ENCODE measurements around the gene GGPS1. TPM values are rescaled to one million over a fixed set of nuclear protein-coding genes. Genes with fewer than 3 reads are reported as not detected.

The GGPS1 gene
- total and polyA plus RNA-seq, 2 donors (not counting 1 experiment from before 2014, with no cell fraction given), result 13.4 to 46.8 TPM

DNA sequence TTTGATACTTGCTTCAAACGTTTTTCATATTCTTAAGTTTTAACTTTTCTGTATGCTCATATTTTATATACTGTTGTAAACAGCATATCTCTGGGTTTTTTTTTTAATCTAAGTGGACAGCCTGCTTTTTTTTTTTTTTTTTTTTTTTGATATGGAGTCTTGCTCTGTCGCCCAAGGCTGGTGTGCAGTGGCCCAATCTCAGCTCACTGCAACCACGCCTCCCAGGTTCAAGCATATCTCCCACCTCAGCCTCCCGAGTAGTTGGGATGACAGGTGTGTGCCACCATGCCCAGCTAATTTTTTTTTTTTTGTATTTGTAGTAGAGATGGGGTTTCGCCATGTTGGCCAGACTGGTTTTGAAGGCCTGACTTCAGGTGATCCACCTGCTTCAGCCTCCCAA lies 40.1 kb downstream of the GGPS1 start:
- no peak overlapping the region for H2AFZ ChIP-seq (ENCODE audit: insufficient read depth, low read depth, low read length, poor library complexity, severe bottlenecking)
- Mint-ChIP-seq H3K27ac (no peak overlapping the region), H3K9me3 (ENCODE audit: insufficient read depth) (no peaks in the 10 kb centered on the region), H3K4me3 (peak overlapping the region; percentile 99), H3K4me1 (peaks cover 25% of the 10 kb centered on the region), H3K27me3 (no peaks in the 10 kb centered on the region)
- H3K4me2 ChIP-seq (replicated peaks; ENCODE audit: low read depth, low read length, poor library complexity, severe bottlenecking), result peak overlapping the region; percentile 77
- DNase-seq, result no peak
- TF ChIP-seq EZH2 (IDR thresholded peaks at IDR 0.05; ENCODE audit: borderline replicate concordance, insufficient read depth, low read depth, low read length, poor library complexity, severe bottlenecking), result no peak
- TF ChIP-seq, protein P1, sequence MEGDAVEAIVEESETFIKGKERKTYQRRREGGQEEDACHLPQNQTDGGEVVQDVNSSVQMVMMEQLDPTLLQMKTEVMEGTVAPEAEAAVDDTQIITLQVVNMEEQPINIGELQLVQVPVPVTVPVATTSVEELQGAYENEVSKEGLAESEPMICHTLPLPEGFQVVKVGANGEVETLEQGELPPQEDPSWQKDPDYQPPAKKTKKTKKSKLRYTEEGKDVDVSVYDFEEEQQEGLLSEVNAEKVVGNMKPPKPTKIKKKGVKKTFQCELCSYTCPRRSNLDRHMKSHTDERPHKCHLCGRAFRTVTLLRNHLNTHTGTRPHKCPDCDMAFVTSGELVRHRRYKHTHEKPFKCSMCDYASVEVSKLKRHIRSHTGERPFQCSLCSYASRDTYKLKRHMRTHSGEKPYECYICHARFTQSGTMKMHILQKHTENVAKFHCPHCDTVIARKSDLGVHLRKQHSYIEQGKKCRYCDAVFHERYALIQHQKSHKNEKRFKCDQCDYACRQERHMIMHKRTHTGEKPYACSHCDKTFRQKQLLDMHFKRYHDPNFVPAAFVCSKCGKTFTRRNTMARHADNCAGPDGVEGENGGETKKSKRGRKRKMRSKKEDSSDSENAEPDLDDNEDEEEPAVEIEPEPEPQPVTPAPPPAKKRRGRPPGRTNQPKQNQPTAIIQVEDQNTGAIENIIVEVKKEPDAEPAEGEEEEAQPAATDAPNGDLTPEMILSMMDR (IDR thresholded peaks at IDR 0.05), result no peak
- H3K4me3 ChIP-seq (ENCODE audit: control extremely low read depth in 1 of 5, extremely low read depth in 1 of 5, insufficient read depth in 1 of 5, low read depth in 2 of 5, low read length in 4 of 5), result no peak overlapping the region
- H3K27me3 ChIP-seq (replicated peaks in 1 of 4; ENCODE audit: control extremely low read depth in 1 of 4, control insufficient read depth in 3 of 4, insufficient read depth in 4 of 4, low read length in 3 of 4), result no peaks in the 10 kb centered on the region
- peaks cover 12% of the 10 kb centered on the region in 2 donors for H3K4me1 ChIP-seq (ENCODE audit: control insufficient read depth in 2 of 2, insufficient read depth in 2 of 2, low read length in 2 of 2)
- H3K36me3 ChIP-seq (replicated peaks in 1 of 2; ENCODE audit: control extremely low read depth in 1 of 2, control insufficient read depth in 1 of 2, extremely low read depth in 1 of 2, insufficient read depth in 2 of 2, low read length in 1 of 2), result no peaks in the 10 kb centered on the region
- H4K20me1 ChIP-seq (ENCODE audit: control insufficient read depth, insufficient read depth, low read length, poor library complexity, severe bottlenecking), result no peaks in the 10 kb centered on the region
- CTCF ChIA-PET, result no interaction called here
- peaks cover 55% of the 10 kb centered on the region for H3K79me2 ChIP-seq (ENCODE audit: control insufficient read depth, insufficient read depth, low read length)
- 100% methylated on average over 1 of the region's 5 CpGs for WGBS (ENCODE audit: insufficient coverage)
- no peaks in the 10 kb centered on the region for H3K9me3 ChIP-seq (ENCODE audit: control extremely low read depth in 1 of 3, control insufficient read depth in 2 of 3, insufficient read depth in 1 of 3, low read length in 2 of 3)
- ATAC-seq (ENCODE audit: low read depth), result no peak
- POLR2A ChIA-PET, result interaction anchor here (0.6 kb wide), 1 partner anchor 325 kb away, joined by 3 read pairs; no protein-coding TSS in a partner anchor
- intact Hi-C loops (cut with micrococcal nuclease), result loop anchor here (10.0 kb wide), 2 partner anchors 136 to 1426 kb away; partner anchors contain the start of genes B3GALNT2 and MTR
- no peak overlapping the region for H3K9ac ChIP-seq (ENCODE audit: low read length)
- no peak overlapping the region for H3K27ac ChIP-seq (ENCODE audit: low read length in 2 of 2)

DNA sequence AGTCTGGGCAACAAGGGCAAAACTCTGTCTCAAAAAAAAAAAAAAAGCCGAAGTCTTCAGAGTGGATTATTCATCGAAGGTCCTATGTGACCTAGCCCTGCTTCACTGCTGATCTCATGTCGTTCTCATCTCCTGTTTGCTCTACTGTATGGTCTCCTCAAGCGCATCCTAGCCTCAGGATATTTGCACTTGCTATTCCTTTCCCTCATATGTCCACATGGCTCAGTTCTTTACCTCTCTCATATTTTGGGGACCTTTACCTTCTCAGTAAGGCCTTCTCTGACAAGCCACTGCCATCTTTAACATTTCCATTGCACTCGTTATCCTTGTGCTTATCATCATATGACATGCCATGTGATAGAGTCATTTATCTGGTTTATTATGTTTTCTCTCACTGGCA lies 41.4 kb downstream of the GGPS1 start:
- H3K9me3 ChIP-seq (ENCODE audit: control extremely low read depth in 1 of 3, control insufficient read depth in 2 of 3, insufficient read depth in 1 of 3, low read length in 2 of 3), result no peaks in the 10 kb centered on the region
- no peaks in the 10 kb centered on the region for H3K9me3 Mint-ChIP-seq (ENCODE audit: insufficient read depth)
- H3K27ac Mint-ChIP-seq, result no peak overlapping the region
- no peaks in the 10 kb centered on the region for H3K36me3 ChIP-seq (replicated peaks in 1 of 2; ENCODE audit: control extremely low read depth in 1 of 2, control insufficient read depth in 1 of 2, extremely low read depth in 1 of 2, insufficient read depth in 2 of 2, low read length in 1 of 2)
- no peaks in the 10 kb centered on the region for H3K27me3 ChIP-seq (replicated peaks in 1 of 4; ENCODE audit: control extremely low read depth in 1 of 4, control insufficient read depth in 3 of 4, insufficient read depth in 4 of 4, low read length in 3 of 4)
- H3K4me1 Mint-ChIP-seq, result peaks cover 25% of the 10 kb centered on the region
- ChIA-PET POLR2A (no interaction called here), CTCF (no interaction called here)
- H3K9ac ChIP-seq (ENCODE audit: low read length), result no peak overlapping the region
- no peak overlapping the region for H3K4me3 ChIP-seq (ENCODE audit: control extremely low read depth in 1 of 5, extremely low read depth in 1 of 5, insufficient read depth in 1 of 5, low read depth in 2 of 5, low read length in 4 of 5)
- peaks cover 64% of the 10 kb centered on the region for H3K79me2 ChIP-seq (ENCODE audit: control insufficient read depth, insufficient read depth, low read length)
- ATAC-seq (ENCODE audit: low read depth) (no peak), DNase-seq (no peak)
- intact Hi-C loops (cut with micrococcal nuclease), result loop anchor here (10.0 kb wide), 2 partner anchors 135 to 1425 kb away; partner anchors contain the start of genes B3GALNT2 and MTR
- H3K27ac ChIP-seq (ENCODE audit: low read length in 2 of 2), result no peak overlapping the region
- no peak overlapping the region for H3K4me2 ChIP-seq (replicated peaks; ENCODE audit: low read depth, low read length, poor library complexity, severe bottlenecking)
- no peaks in the 10 kb centered on the region for H4K20me1 ChIP-seq (ENCODE audit: control insufficient read depth, insufficient read depth, low read length, poor library complexity, severe bottlenecking)
- TF ChIP-seq, protein P1 (IDR thresholded peaks at IDR 0.05), result no peak
- TF ChIP-seq EZH2 (IDR thresholded peaks at IDR 0.05; ENCODE audit: borderline replicate concordance, insufficient read depth, low read depth, low read length, poor library complexity, severe bottlenecking), result no peak
- WGBS (ENCODE audit: insufficient coverage), result 89% methylated on average over 4 of the region's 5 CpGs
- peak overlapping the region; percentile 11 for H3K4me3 Mint-ChIP-seq
- peaks cover 12% of the 10 kb centered on the region in 2 donors for H3K4me1 ChIP-seq (ENCODE audit: control insufficient read depth in 2 of 2, insufficient read depth in 2 of 2, low read length in 2 of 2)
- no peaks in the 10 kb centered on the region for H3K27me3 Mint-ChIP-seq
- H2AFZ ChIP-seq (ENCODE audit: insufficient read depth, low read depth, low read length, poor library complexity, severe bottlenecking), result no peak overlapping the region

All from B cell (primary cell).